Frontal cortex (tissue), 4 donors: ENCODE data around the gene NGFR. TPM values are rescaled to one million over a fixed set of nuclear protein-coding genes. Genes with fewer than 3 reads are reported as not detected.

Experiments
- DNase-seq, 2 donors: peaks; one replicate each; pipeline ENCODE4 v3.0.0; 2012; ENCODE audit warnings: low spot score in 2 of 2
- FAIRE-seq: peaks from 2 replicates; lab custom pipeline; 2012; peaks lifted over from hg19 to GRCh38; lab: Jason Lieb, UNC
- total RNA-seq: library from RNA; depleted of rRNA; stranded (reverse); fragments of >200 nt; gene quantifications from one replicate; pipeline ENCODE4 v1.2.3, GENCODE V29; 2014
- donor health status: control.
- donor health status: control.
- donor health status: control.

Gene NGFR
- total RNA-seq, 1 donor from 2014 or later, result 3.3 TPM

GRCh38 chr17:49468811-49469385 is 26.2 kb upstream of the NGFR start:
- DNase-seq (no peak), FAIRE-seq (no peak)

- FAIRE-seq (no peak), DNase-seq (peak in 1 of 2 donors; percentile 70)
These were observed 25.0 kb upstream of the NGFR start for GRCh38 chr17:49469831-49470810.

GRCh38 chr17:49471089-49471683 is 23.9 kb upstream of the NGFR start:
- DNase-seq (peak; percentile 69 to 74), FAIRE-seq (no peak)

- no peak for DNase-seq
- FAIRE-seq, result no peak
These were observed 23.3 kb upstream of the NGFR start for GRCh38 chr17:49471769-49472168.

- DNase-seq (no peak), FAIRE-seq (no peak)
These were observed 22.6 kb upstream of the NGFR start for GRCh38 chr17:49472527-49472926.

GRCh38 chr17:49473900-49474751 is 21.0 kb upstream of the NGFR start:
- DNase-seq, result no peak
- FAIRE-seq, result no peak

GRCh38 chr17:49477709-49478108 is 17.4 kb upstream of the NGFR start:
- FAIRE-seq (no peak), DNase-seq (no peak)

- FAIRE-seq (no peak), DNase-seq (no peak)
These were observed 14.1 kb upstream of the NGFR start for GRCh38 chr17:49480836-49481615.

GRCh38 chr17:49482144-49482817 is 12.8 kb upstream of the NGFR start:
- DNase-seq, result no peak
- no peak for FAIRE-seq

- DNase-seq (no peak), FAIRE-seq (no peak)
These were observed 11.2 kb upstream of the NGFR start for GRCh38 chr17:49483599-49484509.

GRCh38 chr17:49484588-49484987 is 10.5 kb upstream of the NGFR start:
- no peak for DNase-seq

GRCh38 chr17:49486012-49486641 is 9.0 kb upstream of the NGFR start:
- DNase-seq (no peak), FAIRE-seq (no peak)

More at GRCh38 chr17:49484588-49484987, 10.5 kb upstream of the NGFR start:
- no peak for FAIRE-seq

- FAIRE-seq (no peak), DNase-seq (no peak)
These were observed 7.9 kb upstream of the NGFR start for GRCh38 chr17:49487183-49487582.

- no peak for FAIRE-seq
- no peak for DNase-seq
These were observed 6.5 kb upstream of the NGFR start for GRCh38 chr17:49488612-49489011.

GRCh38 chr17:49489348-49489747 is 5.7 kb upstream of the NGFR start:
- DNase-seq (no peak), FAIRE-seq (no peak)

- no peak for FAIRE-seq
These were observed 4.8 kb upstream of the NGFR start for GRCh38 chr17:49490276-49490675.

GRCh38 chr17:49491192-49491769 is 3.8 kb upstream of the NGFR start:
- FAIRE-seq, result no peak

More at GRCh38 chr17:49490276-49490675, 4.8 kb upstream of the NGFR start:
- DNase-seq, result no peak

More at GRCh38 chr17:49491192-49491769, 3.8 kb upstream of the NGFR start:
- no peak for DNase-seq
